PC-3 (cell line): ENCODE results near the gene BRK1.

Source experiments
- CTCF ChIP-seq: fragments of 300-600 bp; sonication (generic); conservative IDR thresholded peaks from 2 replicates; pipeline ENCODE4 v1.5.1; 2017; ENCODE audit warnings: antibody characterized with exemption, low read depth, mild to moderate bottlenecking, low read length
- EZH2 ChIP-seq: fragments of 300-600 bp; sonication (generic); IDR thresholded peaks from one replicate; pipeline ENCODE4 v1.6.1; 2017; ENCODE audit warnings: antibody characterized with exemption, mild to moderate bottlenecking, low read length; ENCODE audit not compliant: unreplicated experiment
- EZH2phosphoT487 ChIP-seq: fragments of 300-600 bp; sonication (generic); IDR thresholded peaks from 2 replicates; pipeline ENCODE4 v1.6.1; 2018; ENCODE audit warnings: mild to moderate bottlenecking, antibody characterized with exemption, low read length, borderline replicate concordance

- no peak for TF ChIP-seq CTCF
- no peak for TF ChIP-seq EZH2
- TF ChIP-seq EZH2phosphoT487: no peak
Observed at GRCh38 chr3:10106919-10107318, 8.6 kb upstream of the BRK1 start.
